GM21526 (cell line): Measurements from ENCODE around the gene GRIP1.

Experiments
- ATAC-seq: cut with Tn5 transposase; IDR thresholded peaks from one replicate; pipeline ENCODE4 v1.9.1; 2021; ENCODE audit warnings: moderate library complexity; ENCODE audit not compliant: unreplicated experiment, low FRiP score

GRIP1 gene

DNA sequence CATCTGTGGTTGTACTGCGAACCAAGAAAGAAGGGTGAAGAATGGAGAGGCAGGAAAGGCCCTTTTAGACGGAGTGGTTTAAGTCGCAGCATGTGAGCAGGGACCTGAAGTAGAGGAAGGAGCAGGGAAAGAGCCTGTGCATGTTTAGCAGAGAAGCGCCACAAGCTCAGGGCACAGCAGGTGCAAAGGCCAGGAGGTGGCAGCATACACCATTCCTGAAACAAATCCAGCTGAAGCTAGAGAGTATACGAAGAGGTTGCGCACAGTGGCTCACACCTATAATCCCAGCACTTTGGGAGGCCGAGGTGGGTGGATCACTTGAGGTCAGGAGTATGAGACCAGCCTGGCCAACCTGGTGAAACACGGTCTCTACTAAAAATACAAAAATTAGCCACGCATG, 326.7 kb downstream of the GRIP1 start:
- ATAC-seq, result no peak

DNA sequence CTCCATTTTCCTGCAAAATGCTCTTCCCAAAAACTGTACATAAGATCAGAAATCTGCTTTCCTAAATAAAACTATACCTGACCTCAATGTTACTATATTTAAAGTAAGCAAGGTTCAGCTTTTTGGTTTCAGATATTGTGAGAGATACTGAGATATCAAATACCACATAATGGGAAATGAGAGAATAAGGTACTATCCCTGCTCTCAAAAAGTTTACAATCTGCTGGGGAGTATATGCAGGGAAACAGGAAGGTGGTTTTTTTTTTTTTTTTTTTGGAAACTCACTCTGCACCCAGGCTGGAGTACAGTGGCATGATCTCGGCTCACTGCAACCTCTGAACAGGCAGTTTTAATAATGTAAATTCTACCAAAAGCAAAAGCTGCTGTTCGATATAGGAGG, 327.6 kb downstream of the GRIP1 start:
- ATAC-seq, result no peak

- no peak for ATAC-seq
Measured at GRCh38 chr12:66345956-66346355, 332.9 kb downstream of the GRIP1 start.

- ATAC-seq, result no peak
Measured at GRCh38 chr12:66345212-66345611, 333.7 kb downstream of the GRIP1 start.

DNA sequence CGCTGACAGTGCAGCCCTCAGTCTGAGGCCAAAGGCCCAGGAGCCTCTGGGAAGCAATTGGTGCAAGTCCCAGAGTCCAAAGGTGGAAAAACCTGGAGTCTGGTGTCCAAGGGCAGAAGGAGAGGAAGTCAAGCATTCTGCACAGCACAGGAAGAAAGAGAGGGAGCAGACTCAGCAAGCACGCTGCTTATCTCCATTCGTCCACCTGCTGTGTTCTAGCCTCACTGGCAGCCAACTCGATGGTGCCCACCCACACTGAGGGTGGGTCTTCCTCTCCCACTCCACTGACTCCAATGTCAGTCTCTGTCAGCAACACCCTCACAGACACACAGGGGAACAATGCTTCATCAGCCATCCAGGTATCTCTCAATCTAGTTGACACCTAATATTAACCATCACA, 337.8 kb downstream of the GRIP1 start:
- ATAC-seq, result no peak

DNA sequence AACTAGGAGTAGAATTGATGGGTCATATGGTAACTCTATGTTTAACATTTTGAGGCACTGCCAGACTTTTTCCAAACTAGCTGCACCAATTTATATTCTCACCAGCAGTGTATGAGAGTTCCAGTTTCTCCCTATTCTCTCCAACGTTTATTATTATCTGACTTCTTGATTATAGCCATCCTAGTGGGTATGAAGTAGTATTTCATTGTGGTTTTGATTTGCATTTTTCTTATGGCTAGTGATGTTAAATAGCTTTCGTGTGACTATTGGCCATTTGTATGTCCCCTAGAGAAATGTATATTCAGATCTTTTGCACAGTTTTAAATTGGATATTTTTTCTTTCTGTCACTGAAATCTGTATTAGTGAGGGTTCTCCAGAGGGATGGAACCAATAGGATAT, 338.7 kb downstream of the GRIP1 start:
- no peak for ATAC-seq

DNA sequence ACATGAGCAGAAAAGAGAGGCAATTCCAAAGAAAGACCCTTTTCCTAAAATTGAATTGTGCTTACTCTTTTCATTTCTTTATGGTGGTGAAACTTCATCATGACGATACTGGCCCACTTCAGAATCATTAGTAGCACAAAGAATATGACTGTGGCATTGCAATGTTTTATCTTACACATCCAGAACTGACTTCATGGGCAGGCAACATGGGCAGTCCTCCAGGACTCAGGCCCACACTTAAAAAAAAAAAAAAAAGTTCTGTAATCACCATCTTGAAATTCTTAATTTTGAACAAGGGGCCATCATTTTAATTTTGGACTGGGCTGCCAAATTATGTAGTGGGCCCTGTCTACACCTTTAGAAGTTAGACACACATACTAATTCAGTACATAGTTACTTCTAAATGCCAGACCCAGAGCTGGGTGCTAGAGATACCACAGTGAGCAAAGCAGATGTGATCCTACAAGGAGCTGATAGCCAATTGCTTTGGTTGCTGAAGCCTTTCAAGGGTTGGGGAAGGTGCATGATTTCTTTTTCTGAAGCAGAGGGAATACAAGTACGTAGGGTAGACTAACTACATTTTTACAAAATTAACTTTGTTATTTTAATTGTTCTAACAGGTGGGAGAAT, 341.4 kb downstream of the GRIP1 start:
- no peak for ATAC-seq

DNA sequence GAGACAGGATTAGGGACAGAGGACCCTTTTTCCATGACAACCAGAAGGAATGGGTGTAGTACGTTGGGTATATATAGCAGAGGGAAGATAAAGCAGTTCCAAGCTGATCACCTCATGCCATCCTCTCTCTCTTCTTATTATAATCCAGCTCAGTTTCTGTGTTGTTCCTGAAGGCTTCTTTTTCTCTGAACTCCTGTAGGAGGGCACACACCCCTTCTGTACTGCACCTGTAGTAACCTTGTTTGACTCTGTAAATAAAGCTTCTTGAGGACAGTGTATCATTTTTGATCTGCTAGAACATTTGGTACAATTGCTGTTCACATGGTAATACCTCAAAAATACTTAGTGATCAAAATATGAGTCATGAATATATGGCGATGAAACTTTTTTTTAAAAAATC, 343.1 kb downstream of the GRIP1 start:
- ATAC-seq, result no peak

GRCh38 chr12:66331814-66332213, 347.1 kb downstream of the GRIP1 start:
- no peak for ATAC-seq

DNA sequence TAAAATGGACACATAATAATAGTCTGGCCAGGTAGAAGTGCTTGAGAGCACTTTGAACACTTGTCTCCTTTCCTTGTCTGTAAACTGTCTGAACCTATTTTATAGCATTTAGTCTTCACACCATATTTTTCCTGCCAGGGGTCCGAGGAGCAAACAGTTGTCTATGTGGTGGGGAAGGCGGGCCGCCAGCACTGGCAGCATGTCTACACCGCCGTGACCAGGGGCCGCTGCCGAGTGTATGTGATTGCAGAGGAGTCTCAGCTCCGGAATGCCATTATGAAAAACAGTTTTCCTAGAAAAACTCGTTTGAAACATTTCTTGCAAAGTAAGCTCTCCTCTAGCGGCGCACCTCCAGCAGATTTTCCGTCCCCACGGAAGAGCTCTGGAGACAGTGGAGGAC, 347.9 kb downstream of the GRIP1 start:
- ATAC-seq, result no peak

- ATAC-seq, result no peak
Measured at GRCh38 chr12:66329941-66330340, 348.9 kb downstream of the GRIP1 start.

DNA sequence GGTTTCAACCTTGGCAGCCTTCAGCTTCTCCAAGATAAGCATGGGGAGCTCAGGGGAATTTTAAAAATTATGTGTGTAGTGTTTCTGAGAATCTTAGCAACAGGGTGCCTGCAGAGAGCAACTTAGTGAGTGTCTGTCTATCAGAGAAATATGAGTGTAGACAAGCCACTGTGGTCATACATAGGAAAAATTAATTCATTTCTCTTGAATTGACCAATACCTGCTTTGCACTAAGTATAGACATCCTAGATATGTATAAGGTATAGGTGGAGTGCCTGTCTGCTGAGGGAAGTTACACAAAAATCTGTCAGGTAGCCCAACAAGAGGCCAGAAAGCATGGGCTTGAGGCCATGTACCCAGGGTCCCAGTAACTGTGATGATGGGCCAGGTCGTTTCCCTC, 355.9 kb downstream of the GRIP1 start:
- no peak for ATAC-seq

DNA sequence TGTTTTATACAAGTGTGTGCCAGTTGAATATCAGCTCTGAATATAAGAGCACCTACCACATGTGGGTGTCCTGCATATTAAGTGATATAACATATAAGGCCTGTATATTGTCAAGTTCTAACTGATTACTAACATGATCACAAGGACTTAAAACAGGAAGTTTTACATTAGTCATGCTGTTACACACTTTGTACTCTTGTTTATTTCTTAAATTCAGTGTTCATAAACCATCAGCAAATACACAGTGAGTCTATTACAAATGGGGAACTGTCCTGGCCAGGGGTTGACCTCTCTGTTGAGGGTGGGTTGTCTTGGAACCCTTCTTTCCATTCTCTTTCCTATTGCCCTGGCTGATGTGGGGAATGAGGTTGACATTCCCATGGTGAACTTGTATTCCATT, 357.4 kb downstream of the GRIP1 start:
- ATAC-seq, result no peak

GRCh38 chr12:66320996-66321395, 357.9 kb downstream of the GRIP1 start:
- ATAC-seq, result no peak

GRCh38 chr12:66319266-66319954, 359.5 kb downstream of the GRIP1 start:
- no peak for ATAC-seq

- ATAC-seq, result no peak
Measured at GRCh38 chr12:66314278-66314677, 364.6 kb downstream of the GRIP1 start.

DNA sequence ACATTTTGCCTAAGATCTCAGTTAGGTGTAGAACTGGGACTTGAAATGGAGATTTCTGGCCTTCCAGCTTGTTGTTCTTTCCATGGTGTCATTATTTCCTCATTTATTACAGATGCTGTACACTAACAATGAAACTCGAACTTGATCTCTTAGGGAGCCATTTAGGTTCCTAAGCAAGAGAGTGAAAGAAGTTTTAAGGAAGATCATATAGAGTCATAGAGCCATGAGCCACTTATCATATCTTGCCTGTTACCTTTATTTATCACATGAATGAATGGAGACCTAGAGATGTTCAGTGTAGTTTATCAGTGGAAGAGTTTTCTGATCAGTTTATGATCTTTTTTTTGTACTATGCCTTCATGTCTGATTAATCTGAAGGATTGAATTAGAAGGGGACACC, 366.7 kb downstream of the GRIP1 start:
- ATAC-seq, result no peak

DNA sequence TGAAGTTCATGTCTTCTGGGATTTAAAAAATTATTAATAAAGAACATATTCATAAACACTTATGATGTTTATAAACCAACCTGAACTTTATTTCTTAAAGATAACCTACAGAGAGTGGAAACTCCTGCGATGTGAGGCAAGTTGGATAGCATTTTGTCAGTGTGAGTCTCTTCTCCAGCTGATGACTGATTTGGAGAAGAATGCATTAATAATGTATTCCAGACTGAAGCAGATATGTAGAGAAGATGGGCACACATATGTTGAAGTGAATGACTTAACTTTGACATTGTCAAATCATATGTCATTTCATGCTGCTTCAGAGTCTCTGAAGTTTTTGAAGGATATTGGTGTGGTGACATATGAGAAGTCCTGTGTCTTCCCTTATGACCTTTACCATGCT, 369.3 kb downstream of the GRIP1 start:
- ATAC-seq, result no peak

- no peak for ATAC-seq
Measured at GRCh38 chr12:66304296-66304900, 374.5 kb downstream of the GRIP1 start.

DNA sequence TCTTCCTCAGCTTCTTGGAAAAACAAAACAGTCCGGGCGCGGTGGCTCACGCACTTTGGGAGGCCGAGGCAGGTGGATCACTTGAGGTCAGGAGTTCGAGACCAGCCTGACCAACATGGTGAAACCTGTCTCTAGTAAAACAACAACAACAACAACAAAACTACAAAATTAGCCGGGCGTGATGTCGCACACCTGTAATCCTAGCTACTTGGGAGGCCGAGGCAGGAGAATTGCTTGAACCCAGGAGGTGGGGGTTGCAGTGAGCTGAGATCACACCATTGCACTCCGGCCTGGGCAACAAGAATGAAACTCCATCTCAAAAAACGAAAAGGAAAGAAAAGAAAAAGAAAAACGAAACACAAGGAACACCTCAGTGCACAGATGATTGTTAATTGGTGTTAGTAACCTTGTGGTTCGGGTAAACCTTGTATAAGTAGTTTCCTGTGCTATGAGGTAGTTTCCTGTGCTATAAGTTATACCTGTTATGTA, 375.5 kb downstream of the GRIP1 start:
- ATAC-seq, result peak; percentile 39

- no peak for ATAC-seq
Measured at GRCh38 chr12:66302827-66303169, 376.1 kb downstream of the GRIP1 start.
